OCI-LY3 (cell line): ENCODE data around the gene MYO16.

Experiments
- CTCF ChIP-seq: fragments of 200-600, 300-600 bp; sonication (generic); IDR thresholded peaks from 2 replicates; pipeline ENCODE4 v1.5.1; 2014; ENCODE audit warnings: antibody characterized with exemption, low read length, low read depth
- EZH2phosphoT487 ChIP-seq: fragments of 200-600 bp; shearing (Covaris generic); IDR thresholded peaks from 2 replicates; pipeline ENCODE4 v1.6.1; 2018; ENCODE audit warnings: antibody characterized with exemption, mixed run types, low read depth

- no peak for TF ChIP-seq CTCF
- TF ChIP-seq EZH2phosphoT487 = no peak
Measured at GRCh38 chr13:108638901-108639300, 9.5 kb downstream of the MYO16 start.
